Activated CD4-positive, CD25-positive, alpha-beta regulatory T cell treated with anti-CD3 and anti-CD28 coated beads, Interleukin-2, amount 50 U/mL, for 16 hours (primary cell): ENCODE results near the gene ANG.

Experiments used
- DNase-seq: peaks from one replicate; pipeline ENCODE4 v3.0.0-alpha.2; 2020; ENCODE audit warnings: low read depth, low spot score

Gene ANG

DNA sequence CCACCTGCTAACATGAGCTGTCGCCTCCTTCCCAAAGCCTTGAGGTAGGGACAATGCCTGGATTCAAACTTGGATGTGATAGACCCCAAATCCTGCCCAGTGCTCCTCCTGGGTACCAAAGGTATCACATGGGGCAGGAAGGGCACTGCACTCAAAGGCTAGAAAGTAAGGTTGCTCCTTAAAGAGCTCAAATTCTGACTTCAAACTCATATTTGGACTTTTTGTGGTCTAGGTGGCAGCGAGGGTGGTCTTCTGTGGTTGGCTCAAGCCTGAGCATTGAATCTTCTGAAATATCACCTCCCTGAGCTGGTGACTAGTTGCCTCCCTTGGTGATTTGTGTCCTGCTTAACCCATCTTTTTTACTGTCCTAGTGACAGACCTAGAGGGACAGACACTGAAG lies 12.5 kb upstream of the ANG start:
- DNase-seq: no peak

DNA sequence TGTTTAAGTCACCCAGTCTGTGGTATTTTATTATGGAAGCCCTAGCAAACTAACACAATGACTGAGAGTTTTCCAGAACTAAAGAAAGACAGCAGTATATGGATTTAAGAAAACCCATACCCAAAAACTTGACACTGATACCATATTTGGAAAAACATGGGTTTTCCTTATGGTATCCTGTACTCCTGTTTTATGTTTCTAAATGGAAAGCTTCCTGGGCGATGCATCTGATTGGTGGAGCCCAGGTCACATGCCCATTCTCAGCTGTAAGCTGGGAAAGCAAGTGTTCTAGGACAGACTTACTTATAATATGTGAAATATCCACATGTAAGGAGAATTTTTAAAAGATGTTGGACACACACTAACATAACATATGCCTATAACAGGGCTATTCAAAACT lies 8.7 kb upstream of the ANG start:
- DNase-seq: no peak

DNA sequence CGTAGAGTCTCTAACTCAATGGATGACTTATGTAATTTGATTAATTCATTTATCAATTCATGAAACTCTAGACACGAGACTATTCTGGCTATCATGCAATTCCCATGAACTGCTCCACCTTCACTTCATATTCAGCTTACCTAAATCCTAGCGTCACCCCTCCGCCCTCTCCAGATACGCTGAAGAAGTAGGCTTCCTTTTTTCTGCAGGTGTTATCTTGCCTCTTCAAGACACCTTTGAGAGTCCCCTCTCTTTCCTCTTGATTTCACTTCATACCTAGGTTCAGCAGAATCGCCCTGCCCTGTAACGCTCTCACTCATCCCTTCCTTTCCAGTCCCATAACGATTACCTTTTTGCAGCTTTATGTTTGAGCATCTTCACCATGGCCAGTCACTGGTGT lies 8.2 kb upstream of the ANG start:
- DNase-seq: no peak

DNA sequence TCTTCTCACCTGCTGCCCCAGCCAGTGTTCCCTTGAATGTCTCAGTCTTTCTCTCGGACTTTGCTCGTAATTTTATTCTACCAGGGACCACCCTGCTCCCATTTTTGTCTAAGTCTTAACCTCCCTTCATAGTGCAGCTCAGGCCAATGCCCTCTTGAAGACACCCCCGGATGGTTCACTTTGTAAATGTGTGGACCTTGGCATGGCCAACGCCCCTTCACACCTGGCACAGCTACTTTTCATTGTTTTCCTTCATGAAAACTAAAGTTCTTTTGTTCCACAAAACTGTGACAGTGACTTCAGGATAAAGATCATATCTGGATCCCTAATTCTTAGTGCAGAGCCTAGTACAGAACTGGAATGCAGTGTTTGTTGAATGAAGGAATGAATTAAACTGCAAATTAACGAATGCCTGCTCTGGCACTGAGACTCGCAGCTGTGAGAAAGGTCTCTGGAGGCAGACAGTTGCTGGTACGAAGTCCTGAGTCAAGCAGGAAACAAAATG lies 7.7 kb upstream of the ANG start:
- no peak for DNase-seq

DNA sequence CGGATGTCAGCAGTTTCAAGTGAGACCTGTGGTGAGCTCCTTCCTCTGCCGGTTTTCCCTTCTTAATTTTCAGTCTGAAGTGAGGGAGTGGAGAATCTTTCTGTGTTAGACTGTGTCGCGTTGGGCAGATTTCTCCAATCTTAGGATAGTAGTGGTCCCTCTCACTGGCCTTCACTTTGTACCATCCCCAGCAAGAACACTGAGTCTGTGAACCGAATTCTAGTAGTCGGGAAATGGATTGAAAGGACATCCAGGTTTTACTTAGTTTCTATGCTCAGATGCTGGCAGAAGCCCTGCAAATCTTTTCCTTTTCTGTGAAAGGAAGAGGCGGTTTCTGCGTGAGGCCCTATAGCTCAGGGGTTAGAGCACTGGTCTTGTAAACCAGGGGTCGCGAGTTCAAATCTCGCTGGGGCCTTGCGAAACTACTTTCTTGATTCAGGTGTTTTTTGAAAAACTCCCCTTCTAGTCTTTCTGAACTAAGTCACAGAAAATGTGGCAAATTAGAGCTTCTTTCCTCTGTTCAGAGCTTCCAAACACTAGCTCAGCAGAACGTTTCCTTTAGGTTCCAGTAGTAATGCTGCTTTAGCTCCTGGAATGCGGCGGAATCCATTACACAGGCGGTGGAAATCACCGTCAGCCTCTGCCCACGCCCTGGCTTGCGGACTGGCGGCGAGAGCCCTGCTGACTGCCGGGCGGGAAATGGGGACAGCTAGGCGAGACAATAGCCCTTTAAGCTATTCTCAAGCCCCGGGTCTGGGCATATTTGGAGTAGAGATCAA lies 7.0 kb upstream of the ANG start:
- peak; percentile 79 for DNase-seq

DNA sequence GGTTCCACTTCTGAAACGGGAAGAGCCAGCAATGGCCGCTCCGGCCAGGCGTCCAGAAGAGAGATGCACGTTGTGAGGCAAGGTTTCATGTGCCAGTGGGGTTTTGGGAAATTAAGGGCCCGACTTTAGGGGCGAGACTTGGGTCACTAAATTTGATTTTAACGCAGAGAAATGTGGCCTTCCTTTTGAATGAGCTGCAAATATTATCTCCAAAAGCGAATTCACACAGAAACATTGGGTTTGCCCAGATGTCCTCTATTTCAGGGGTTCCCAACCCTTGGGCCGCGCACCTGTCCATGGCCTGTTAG lies 6.5 kb upstream of the ANG start:
- DNase-seq: no peak

DNA sequence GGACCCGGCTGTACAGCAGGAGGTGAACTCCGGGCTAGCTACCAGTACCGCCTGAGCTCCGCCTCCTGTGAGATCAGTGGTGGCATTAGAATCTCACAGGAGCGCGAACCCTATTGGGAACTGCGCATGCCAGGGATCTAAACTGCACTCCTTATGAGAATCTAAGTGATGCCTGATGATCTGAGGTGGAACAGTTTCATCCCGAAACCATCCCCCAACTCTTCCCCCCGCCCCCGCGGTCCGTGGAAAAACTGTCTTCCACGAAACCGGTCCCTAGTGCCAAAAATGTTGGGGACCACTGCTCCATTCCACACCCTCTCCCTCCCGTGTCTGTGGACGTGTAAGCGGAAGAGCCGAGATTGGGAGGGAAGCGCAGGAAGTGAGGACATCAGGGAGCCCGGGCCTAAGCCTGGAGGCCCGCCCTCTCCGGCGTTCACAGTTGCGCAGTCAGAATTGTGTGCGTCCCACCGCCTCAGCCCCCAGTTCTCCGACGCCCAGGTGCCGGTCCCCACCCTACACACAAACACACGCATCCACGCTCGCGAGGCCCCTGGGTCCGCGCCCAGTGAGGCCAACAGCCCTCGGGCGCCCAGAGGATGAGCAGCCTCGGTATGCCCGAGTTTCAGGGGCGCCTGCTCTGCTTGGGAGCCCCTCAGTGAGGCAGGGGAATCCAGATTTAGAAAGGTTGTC lies 6.0 kb upstream of the ANG start:
- peak; percentile 53 for DNase-seq

DNA sequence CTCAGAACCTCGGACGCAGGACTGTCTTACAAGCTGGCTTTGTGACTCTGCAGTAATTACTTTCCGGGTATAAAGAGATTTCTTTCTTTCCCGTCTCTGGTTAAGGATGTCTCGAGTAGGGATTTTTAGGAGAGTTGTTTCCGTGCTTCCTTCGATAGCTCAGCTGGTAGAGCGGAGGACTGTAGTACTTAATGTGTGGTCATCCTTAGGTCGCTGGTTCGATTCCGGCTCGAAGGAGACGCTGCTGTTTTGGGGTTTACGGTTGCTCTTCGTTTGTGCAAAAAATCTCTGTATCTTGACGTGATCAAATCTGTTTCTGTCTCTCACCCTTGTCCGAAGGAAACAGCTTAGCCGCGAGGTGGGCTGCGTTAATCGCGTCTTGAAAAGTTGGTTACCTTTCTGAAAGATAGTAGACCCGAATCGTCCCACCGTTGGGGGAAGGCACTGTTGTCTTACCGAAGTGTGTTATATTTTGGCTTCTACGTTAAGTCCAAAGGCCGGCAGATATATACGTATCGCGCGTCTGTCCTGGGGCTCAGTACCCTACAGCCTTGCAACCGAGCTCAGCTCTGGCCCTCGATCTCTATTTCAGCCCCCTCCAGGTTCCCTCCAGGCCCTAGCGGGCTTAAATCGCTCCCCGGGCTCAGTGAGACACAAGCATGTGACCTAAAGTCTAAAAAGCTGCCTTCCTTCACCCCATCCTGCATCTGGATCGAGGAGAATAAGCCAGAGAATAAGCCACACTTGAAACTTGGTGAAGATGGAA lies 5.3 kb upstream of the ANG start:
- peak; percentile 65 for DNase-seq

DNA sequence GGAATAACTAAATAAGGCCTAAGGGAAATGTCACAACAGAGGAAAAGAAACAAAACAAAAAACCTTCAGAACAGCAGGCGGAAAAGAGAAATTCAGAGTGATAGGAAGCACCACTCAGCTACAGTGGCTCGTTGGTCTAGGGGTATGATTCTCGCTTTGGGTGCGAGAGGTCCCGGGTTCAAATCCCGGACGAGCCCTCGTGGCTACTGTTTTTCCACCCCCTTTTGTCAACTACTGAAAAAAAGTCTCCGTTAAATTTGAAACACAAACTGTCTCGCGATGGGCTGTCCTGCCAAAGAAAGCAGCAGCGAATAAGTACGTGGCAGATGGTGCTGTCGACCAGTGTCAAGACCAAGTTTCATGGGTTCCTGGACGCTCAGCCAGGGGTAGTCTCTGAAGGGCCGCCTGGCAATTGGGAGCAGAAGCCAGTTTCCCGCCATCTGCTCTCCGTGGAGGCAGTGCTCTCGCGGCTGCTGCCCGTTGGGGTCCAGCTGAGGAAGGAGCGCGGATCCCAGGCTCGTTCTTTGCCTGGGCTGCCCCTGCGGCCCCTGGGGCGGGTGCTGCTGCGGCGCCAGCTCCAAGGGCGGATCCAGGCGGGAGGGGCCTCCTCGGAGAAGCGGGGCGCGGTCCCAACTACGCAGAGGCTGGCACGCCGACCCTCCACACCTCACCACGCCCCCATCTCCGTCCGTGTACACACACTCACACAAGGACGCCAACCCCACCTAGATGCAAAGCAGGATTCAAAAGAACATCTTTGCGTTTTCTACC lies 4.5 kb upstream of the ANG start, which contains the start of gene RNASE4:
Gene RNASE4, plus strand, starts transcription at position 670 of the 771 bp plus-strand sequence. CDS start 14,812 bp downstream, outside the sequence.
- peak; percentile 65 for DNase-seq

DNA sequence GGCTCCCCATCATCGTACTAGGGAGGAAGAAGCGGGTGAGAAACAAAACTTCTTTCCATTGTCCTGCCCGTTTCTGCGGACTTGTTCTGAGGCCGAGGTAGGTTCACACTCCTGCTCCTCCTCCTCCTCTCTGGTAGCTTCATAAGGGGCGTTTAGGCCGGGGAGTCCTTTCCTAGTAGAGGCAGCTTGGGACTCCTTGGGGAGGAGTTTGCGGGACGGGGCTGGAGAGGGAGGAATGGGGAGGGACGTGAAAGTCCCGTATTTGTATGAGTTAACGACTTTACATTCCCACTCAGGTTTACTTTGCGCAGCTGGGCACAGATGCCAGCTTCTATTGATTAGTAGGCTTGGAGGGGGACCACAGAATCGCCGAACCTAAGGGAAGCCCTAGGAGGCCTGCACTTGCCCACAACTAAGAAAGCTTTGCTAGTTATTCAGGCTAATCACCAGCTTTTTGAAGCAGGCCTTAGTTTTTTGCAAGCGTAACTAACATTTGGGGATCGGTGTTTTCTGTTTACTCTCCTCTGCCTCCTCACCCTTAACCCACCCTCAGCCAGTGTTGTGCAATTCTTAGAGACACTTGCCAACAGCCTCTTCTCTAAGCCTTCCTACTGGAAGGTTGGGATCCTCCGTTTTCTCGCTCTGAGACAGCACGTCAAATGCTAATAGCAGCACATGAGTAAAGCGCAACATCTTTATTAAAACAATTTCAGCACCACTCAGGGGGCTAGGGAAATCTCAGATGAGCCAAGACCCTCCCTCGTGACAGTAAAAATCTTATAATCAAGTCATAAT lies 3.7 kb upstream of the ANG start:
- DNase-seq: no peak

DNA sequence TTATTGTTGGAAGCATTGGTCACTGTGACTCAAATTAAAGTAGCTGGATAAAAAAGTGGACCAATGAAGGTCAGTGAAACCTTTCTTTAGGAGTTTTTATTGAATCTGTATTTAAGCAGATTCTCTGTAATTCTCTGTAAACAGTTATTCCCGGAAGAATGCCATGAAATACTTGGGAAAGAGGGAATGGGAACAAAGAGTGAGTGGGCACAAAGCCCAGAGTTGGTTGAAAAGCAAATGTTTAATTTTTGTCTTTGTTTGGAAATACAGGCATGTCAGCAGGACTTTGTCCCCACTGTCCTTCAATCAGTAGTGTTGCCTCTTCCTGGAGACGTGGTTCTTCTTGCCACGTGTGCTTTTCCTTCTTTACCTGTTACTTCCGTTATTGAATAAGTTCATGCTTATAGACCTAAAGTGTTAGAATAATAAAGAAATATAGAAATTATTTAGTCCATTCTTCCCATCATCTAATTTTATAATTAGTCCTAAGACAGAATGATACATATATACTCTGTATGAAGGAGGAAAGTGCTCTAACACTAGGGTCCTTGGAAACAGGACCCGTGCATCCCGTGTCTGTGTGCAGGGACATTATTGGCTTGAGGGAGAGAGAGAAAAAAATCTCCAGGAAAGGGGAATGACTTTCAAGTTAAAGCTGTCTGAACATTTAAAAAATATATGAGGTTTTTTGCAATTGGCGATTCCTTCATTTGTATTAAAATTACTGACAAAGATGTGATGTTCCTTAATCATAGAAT lies 2.0 kb upstream of the ANG start:
- no peak for DNase-seq

DNA sequence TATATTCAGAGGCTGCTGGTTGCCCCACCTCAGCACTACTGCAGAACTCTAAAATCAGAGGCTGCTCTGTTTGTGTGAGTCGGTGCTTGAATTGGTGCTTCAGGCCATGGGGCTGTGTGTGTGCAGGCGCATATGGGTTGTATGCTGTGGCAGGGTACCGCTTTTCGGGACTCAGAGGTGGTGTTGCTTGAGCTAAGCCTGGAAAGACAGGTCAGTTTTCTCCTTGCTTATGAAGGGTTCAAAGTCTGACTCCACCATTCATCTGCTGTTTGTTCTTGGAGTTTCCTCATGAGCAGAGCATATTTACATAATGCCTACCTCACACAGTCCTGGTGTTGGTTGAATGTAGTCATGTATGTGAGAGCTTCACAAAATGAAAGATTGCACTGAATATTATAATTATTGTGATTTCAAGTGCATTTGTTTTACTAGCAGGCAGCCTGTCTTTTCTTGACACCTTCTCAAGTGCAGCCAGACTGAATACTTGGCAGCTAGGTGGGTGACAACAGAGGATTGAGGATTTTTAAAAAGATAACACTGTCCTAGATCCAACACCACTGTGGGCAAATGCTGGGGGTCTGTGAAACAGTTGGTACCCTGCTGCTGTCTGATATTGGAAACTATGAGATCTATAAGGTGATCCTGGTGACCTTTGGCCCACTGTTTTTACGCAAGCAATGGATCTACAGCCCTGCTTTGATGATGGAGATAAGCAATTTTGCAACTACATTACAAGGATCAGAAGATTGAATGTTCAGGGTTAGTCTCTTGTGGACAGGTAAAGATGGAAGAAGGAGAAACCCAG lies 1.0 kb upstream of the ANG start:
- DNase-seq: no peak

DNA sequence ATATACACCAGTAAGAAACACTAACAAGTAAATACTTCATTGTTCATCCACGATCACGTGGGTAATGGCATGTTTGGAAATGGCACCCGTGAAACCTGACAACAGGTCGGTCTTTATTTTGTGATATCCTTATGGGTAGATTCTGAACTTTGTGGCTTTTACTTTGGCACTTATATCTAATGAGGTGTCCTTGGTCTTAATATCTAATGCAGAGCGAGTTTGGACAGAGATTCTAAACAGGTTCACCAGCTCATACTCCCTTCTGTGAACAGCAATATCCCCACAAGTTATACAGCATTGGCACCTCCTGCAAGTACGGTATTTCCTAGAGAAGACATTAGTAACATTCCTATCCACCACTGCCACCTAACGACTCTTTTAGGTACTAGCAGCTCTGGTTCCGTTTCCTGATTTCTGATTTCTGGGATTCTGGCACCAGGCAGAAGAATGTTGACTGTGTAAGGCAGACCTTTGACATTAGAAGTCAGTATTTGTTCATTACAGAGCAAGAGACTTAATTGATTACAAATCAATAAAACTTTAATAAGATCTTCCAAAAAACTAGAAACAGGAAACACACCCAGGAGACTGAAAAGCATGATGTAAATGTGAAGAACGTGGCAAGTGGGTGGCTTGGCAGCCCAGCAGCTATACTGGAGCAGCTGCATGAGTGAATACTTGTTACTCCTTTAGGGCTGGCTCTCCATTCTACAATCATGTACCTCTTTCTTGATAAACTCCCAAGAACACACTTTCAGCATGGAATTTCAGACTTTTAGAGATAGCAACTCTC lies 2.5 kb downstream of the ANG start:
- peak; percentile 18 for DNase-seq

DNA sequence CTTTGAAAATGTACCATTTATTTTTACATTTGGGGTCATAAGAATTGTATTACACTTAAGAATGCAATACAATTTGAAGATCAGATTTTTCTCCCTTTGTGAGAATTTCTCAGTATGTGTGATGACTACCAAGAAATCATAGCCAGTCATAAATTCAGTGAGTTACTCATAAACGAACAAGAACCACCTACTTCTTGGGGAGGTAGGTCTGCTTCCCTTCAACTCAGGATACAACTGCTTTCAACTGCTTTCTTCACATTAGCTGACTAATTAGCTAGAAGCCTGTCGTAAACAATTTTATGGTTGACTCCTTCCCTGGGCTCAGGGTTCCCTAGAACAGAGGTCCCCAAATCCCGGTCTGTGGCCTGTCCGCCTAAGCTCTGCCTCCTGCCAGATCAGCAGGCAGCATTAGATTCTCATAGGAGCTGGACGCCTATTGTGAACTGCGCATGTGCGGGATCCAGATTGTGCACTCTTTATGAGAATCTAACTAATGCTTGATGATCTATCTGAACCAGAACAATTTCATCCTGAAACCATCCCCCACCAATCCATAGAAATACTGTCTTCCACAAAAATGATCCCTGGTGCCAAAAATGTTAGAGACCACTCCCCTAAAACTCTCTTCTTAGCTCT lies 3.7 kb downstream of the ANG start:
- DNase-seq: no peak

DNA sequence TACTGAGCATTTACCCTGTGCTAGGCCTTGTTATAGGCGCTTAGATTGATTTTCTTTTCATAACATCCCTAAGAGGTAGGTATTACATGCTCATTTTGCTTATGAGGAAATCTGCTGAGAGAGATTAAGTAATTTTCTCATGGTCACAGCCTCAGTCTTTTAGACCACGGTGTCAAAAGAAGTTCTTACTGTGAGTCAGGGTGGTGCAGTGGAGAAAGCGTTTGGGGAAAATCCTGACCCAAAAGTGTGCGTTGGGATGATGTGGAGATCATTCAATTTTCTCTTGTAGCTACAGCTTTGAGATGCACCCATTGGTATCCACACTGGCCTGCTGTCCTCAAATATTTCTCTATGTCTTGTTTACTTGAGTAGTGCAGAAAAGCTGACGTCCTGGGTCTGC lies 8.2 kb downstream of the ANG start:
- no peak for DNase-seq

DNA sequence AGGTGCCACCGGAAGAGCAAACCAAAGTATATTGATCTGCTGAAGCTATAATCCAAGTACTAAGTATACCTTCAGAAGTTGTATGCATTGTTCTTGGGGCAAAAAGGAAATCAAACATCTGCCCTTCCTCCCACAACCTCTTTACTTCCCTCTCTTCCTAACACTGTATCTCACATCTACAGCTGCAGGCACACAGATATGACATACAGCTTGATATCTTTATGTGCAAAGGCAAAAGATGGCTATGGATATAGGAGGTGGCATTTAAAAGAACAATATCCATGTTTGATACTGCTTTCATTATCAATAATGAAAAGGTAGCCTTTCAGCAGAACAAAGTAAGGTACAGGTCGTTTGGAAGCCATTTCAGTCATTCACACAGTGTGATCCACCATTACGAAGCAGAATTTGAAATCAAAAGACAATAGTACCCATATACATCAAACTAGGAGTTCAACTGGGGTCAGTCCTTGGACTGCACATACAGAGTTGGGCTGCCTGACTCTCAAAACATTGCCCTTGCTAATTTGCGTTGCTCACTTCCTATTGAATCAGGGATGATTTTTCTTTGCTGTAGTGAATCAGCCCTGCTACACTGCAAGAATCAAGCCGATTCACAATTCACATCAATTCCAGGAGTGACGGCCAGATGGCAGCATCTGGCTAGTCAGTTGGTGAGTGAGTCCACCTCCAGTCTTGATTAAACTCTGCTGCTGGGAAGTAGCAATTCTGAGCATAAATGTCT lies 8.9 kb downstream of the ANG start:
- DNase-seq: peak; percentile 43

DNA sequence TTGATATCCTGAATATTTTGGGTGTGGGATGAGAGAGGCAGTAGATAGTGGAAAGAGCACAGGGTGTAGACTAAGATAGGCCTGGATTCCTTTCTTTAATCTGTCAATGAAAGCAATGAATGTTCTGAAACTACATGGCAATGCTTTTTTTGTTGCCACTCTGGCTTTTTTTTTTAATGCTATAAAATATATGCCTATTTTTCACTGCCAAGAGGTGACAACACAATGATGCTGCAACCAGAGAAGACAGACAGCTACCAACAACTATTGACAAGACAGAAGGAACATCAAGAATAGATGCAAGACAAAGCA lies 9.4 kb downstream of the ANG start:
- no peak for DNase-seq
